HG03558 (cell line): ENCODE measurements around the gene ZNF503.
"Not testable (repeated sequence)": the region's sequence is repeated elsewhere in the genome, so short reads cannot be mapped to it uniquely, and the experiment has no call there.

ENCODE experiments used
- ATAC-seq: cut with Tn5 transposase; IDR thresholded peaks from one replicate; pipeline ENCODE4 v1.9.1; 2021; ENCODE audit warnings: moderate number of reproducible peaks; ENCODE audit not compliant: unreplicated experiment; ENCODE audit errors: extremely low read depth

The ZNF503 gene

DNA sequence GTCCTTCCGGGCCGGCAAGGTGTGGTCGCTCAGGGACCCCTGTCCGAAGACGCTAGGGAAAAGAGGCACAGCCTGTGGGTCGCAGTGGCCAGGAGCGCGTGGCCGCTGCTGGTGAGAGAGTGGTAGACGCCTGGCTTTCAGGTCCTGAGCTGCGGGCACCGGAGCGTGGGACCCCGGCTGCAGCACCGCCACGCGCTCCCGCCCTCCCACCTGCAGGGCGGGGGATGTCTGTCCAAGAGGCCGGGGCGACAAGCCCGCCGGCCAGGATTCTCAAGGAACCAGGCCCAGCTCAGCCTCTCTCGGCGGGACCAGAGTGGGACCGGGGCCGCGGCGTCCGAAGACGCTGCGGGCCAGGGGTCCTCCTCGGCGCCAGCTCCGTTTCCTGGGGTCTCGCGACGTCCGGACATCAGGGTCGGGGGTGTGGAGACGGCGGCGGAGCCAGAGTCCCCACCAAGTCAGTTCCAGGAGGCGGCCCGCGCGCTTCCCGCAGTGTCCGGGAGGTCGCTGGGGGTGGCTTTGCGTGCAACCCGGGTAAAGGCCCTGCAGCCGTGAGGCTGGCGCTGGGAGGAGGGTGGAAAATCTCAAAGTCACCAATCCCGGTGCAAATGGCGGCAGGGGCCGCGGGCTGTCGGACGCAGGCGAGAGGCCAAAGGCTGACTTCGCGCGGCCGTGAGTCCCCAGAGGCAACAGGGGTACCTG, 5.5 kb downstream of the ZNF503 start:
- no peak for ATAC-seq

DNA sequence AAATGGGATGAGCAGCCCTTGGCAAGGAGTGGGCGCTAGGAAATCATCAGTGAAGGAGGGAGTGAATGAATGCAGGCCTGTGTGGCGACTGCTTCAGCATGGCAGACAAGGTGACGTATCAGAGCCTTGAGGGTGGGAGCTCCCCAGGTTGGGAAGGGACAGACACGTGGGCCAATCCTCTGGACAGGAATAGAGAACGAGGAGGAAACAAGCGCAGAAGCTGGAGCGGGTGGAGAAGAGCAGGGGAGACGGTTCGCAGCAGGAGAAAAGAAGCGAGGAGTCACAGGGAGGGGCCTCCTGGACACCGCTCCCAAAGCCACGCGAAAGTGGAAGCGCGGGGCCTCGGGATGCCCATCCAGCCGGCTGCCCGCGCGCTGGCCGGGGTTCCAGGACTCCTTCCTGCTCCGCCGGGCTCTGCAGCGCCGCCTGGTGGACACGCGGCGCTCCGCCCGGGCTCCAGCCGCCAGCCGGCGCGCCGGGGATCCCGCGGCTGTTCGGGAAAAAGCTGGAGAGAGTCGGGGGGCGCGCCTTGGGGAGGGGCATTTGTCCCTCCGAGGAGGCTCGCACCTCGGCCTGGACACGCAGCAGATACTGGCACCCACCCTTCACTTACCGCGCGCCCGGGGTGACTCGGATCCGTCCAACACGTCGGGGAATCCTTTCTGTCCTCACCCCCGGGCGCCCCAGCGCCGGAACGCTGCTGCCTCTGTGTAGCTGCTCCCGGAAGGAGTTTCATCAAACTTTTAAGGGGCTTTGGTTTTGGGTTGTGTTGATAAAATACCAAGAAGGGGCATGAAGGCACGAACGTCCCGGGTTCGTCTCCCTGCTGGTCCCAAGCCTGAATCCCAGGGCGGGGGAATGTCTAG, 6.3 kb downstream of the ZNF503 start:
- no peak for ATAC-seq

GRCh38 chr10:75394221-75394620, 7.3 kb downstream of the ZNF503 start:
- ATAC-seq: no peak

GRCh38 chr10:75392744-75393143, 8.8 kb downstream of the ZNF503 start:
- no peak for ATAC-seq

DNA sequence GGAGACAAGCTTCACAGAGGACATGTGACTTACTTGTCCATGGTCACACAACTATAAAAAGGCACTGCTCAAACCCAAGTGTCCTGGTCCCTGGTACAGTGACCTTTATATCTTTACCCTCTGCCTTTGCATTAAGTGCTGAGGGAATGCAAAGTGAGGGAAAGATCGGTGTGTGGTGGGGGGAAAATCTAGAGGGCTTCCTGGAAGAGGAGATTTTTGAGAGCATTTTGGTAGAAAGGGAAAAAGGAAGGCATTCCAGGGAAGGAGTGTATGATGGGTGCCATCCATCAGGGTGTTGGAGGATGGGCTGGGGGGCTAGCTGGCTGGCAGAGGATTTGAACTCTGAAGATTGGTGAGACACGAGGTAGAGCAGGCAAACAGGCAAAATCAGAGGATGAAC, 9.3 kb downstream of the ZNF503 start:
- no peak for ATAC-seq

GRCh38 chr10:75390178-75390577, 11.4 kb downstream of the ZNF503 start:
- ATAC-seq: no peak

DNA sequence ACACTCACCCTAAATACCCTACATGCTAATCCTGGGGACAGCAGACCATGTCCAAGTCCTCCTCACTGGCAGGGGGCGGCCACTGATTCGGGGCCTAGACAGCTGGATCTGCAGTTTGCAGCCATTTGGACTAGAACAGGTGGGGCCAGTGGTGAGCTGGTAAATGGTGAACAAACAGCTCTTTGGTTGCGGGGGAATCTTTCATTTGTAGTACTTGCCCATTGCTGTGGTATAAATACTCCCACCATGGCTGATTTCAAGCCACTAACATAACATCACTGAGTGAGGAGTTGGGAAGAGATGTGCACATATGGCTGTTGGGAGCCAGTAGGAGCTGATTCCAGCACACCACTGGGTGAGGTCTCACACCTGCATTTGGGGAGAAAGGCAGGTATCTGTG, 13.5 kb downstream of the ZNF503 start:
- no peak for ATAC-seq

DNA sequence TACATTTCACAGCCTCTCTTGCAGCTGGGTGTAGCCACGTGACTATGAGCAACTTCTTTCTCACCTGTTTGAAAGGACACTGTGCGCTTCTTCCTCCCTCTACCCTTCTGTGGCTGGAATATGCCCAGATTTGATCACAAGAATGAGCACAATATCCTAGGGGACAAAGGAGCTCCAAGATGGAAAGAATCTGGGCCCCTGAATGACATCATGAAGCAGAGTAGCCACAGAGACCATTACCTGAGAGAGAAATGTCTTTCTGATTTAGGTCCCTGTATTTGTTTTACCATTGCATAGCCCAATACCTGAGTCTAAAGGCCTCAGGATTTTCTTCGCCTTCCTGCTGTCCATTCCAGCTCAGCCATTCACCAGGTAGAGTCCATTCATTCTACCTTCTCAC, 15.4 kb downstream of the ZNF503 start:
- ATAC-seq: no peak

- ATAC-seq: no peak
These were observed 21.7 kb downstream of the ZNF503 start for GRCh38 chr10:75379817-75380216.

- no peak for ATAC-seq
These were observed 22.3 kb downstream of the ZNF503 start for GRCh38 chr10:75379212-75379724.

GRCh38 chr10:75378379-75378778, 23.2 kb downstream of the ZNF503 start:
- ATAC-seq: no peak

- ATAC-seq: no peak
These were observed 23.7 kb downstream of the ZNF503 start for GRCh38 chr10:75377869-75378268.

GRCh38 chr10:75375838-75376237, 25.7 kb downstream of the ZNF503 start:
- ATAC-seq: peak; percentile 80

DNA sequence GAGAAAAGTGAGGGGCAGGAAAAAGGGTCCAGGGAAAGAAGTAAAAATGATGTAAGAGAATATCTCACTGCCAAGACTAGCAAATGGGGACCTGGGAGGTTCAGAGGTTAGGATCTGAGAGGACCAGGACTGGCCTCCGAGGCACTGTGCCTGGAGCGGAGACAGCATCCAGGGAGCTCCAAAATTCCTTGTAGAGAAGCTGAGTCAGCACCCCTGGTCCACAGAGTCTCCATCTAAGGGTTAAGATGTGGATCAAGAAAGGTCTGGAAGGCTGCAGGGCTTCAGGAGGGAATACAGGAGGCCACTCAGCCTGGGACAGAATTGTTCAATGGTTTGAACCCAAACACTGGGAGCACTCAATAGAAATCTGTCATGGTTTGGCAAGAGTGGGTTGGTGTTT, 30.6 kb downstream of the ZNF503 start:
- no peak for ATAC-seq

- not testable (repeated sequence) for ATAC-seq
These were observed 31.7 kb downstream of the ZNF503 start for GRCh38 chr10:75369838-75370237.

- no peak for ATAC-seq
These were observed 33.7 kb downstream of the ZNF503 start for GRCh38 chr10:75367901-75368300.

DNA sequence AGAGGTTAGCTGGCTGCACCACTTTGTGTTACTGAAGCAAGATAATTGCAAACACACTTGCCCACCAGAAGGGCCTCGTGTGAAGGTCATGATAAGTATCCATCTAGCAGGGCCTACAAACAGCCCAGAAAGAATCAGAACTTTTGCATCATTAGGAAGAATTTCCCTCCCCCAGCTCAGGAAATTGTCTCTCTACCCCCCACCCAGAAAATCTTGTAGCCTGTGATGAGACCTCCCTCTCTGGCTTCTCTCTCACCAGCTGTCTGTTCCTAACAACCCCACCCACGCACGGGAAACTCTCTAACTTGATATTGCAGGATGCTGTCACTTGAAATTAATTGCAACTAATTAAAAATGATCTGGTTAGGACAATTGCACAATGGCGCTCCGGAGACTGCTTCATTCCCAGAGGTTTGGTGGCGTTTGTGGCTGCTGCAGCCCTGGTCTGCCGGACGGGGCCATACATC, 34.5 kb downstream of the ZNF503 start:
- ATAC-seq: no peak

GRCh38 chr10:75363431-75363830, 38.1 kb downstream of the ZNF503 start:
- ATAC-seq: no peak

DNA sequence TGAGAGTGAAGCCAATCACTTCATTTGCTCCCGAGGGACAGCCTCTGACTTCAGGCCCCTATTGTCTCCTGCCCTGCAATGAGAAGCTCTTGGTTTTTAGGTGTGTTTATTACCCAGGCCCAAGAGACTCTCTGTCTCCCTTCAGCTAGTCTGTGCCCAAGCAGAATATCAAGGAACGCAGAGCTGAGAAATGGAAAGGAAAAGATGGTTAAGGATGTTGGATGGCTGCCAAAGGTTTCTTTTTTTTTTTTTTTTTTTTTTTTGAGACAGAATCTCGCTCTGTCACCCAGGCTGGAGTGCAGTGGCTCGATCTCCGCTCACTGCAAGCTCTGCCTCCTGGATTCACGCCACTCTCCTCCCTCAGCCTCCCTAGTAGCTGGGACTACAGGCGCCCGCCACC, 41.7 kb downstream of the ZNF503 start:
- ATAC-seq: not testable (repeated sequence)

GRCh38 chr10:75358835-75359421, 42.6 kb downstream of the ZNF503 start:
- no peak for ATAC-seq

GRCh38 chr10:75358132-75358531, 43.4 kb downstream of the ZNF503 start:
- ATAC-seq: no peak
